ENCODE measurements around the gene TWIST2.

TWIST2 gene

GRCh38 chr2:238914648-238915015 lies 66.7 kb downstream of the TWIST2 start:
- H3K27me3 ChIP-seq = peaks cover 5% of the 10 kb centered on the region; the same call in 1 of the 2 replicates
- H3K36me3 ChIP-seq = no peaks in the 10 kb centered on the region
- no peak for TF ChIP-seq CTCF (IDR thresholded peaks at IDR 0.05; ENCODE audit: low read depth, low read length)
- H3K9me3 ChIP-seq = no peaks in the 10 kb centered on the region
- DNase-seq = no peak
- H3K4me1 ChIP-seq = no peaks in the 10 kb centered on the region
- H3K4me3 ChIP-seq (ENCODE audit: low read depth, low read length) = no peak overlapping the region

- Histone ChIP-seq H3K27me3 (peaks cover 5% of the 10 kb centered on the region; the same call in 1 of the 2 replicates), H3K36me3 (no peaks in the 10 kb centered on the region), H3K9me3 (no peaks in the 10 kb centered on the region), H3K4me3 (ENCODE audit: low read depth, low read length) (no peak overlapping the region), H3K4me1 (no peaks in the 10 kb centered on the region)
- no peak for DNase-seq
- TF ChIP-seq CTCF (IDR thresholded peaks at IDR 0.05; ENCODE audit: low read depth, low read length) = no peak
Measured at GRCh38 chr2:238915196-238915595, 67.3 kb downstream of the TWIST2 start.

GRCh38 chr2:238915596-238915995 lies 67.7 kb downstream of the TWIST2 start:
- TF ChIP-seq CTCF (IDR thresholded peaks at IDR 0.05; ENCODE audit: low read depth, low read length) = no peak
- Histone ChIP-seq H3K4me1 (no peaks in the 10 kb centered on the region), H3K4me3 (ENCODE audit: low read depth, low read length) (no peak overlapping the region), H3K9me3 (no peaks in the 10 kb centered on the region), H3K36me3 (no peaks in the 10 kb centered on the region), H3K27me3 (peaks cover 5% of the 10 kb centered on the region; the same call in 1 of the 2 replicates)
- DNase-seq = no peak

GRCh38 chr2:238916176-238916874 lies 68.4 kb downstream of the TWIST2 start:
- no peak for DNase-seq
- H3K27me3 ChIP-seq = peaks cover 5% of the 10 kb centered on the region; the same call in 1 of the 2 replicates
- no peaks in the 10 kb centered on the region for H3K4me1 ChIP-seq
- H3K9me3 ChIP-seq = no peaks in the 10 kb centered on the region
- no peak for TF ChIP-seq CTCF (IDR thresholded peaks at IDR 0.05; ENCODE audit: low read depth, low read length)
- no peak overlapping the region for H3K4me3 ChIP-seq (ENCODE audit: low read depth, low read length)
- H3K36me3 ChIP-seq = no peaks in the 10 kb centered on the region

- no peaks in the 10 kb centered on the region for H3K9me3 ChIP-seq
- H3K4me1 ChIP-seq = no peaks in the 10 kb centered on the region
- H3K4me3 ChIP-seq (ENCODE audit: low read depth, low read length) = no peak overlapping the region
- no peaks in the 10 kb centered on the region for H3K36me3 ChIP-seq
- DNase-seq = no peak
- H3K27me3 ChIP-seq = peaks cover 5% of the 10 kb centered on the region; the same call in 1 of the 2 replicates
- TF ChIP-seq CTCF (IDR thresholded peaks at IDR 0.05; ENCODE audit: low read depth, low read length) = no peak
Measured at GRCh38 chr2:238916875-238917590, 69.1 kb downstream of the TWIST2 start.

GRCh38 chr2:238919307-238919706 lies 71.4 kb downstream of the TWIST2 start:
- TF ChIP-seq CTCF (IDR thresholded peaks at IDR 0.05; ENCODE audit: low read depth, low read length) = no peak
- Histone ChIP-seq H3K27me3 (peaks cover 5% of the 10 kb centered on the region; the same call in 1 of the 2 replicates), H3K36me3 (no peaks in the 10 kb centered on the region), H3K4me1 (no peaks in the 10 kb centered on the region), H3K4me3 (ENCODE audit: low read depth, low read length) (no peak overlapping the region), H3K9me3 (no peaks in the 10 kb centered on the region)
- DNase-seq = no peak

Data from BE2C (cell line).